Panc1 (cell line): Measurements from ENCODE around the gene DECR2. TPM values are rescaled to one million over a fixed set of nuclear protein-coding genes. Genes with fewer than 3 reads are reported as not detected.

Experiments
- ATAC-seq: fragments of 200-7000 bp; cut with Tn5 transposase; 2 replicates; pipeline ENCODE4 v1.9.1; 2020; ENCODE audit warnings: mild to moderate bottlenecking, moderate library complexity
- BruUV-seq: library from RNA; stranded (reverse); fragments of 400-500 nt; replicated peaks from 2 replicates; lab custom pipeline; 2021; lab: Mats Ljungman, UMichigan
- CTCF ChIA-PET: fragments of 300-600 bp; sonication (Branson Sonifier 250); formaldehyde crosslinking; loops from one replicate; lab custom pipeline; 2022; ENCODE audit warnings: antibody characterized with exemption; lab: Charles Lee
- POLR2A ChIA-PET: fragments of 300-600 bp; sonication (Branson Sonifier 250); formaldehyde crosslinking; loops from one replicate; lab custom pipeline; 2022; ENCODE audit warnings: antibody characterized with exemption; lab: Charles Lee
- DNase-seq: peaks from one replicate; pipeline ENCODE4 v3.0.0-alpha.2; 2010; ENCODE audit warnings: low read depth, low spot score
- H3K27ac ChIP-seq: 2 replicates; pipeline ENCODE4 v1.5.1; 2011; ENCODE audit warnings: mild to moderate bottlenecking, low read length, inconsistent platforms
- H3K27me3 ChIP-seq: fragments of 200-500 bp; sonication (Bioruptor generic); 2 replicates; pipeline ENCODE4 v1.6.0; 2014; ENCODE audit warnings: low read length, inconsistent platforms; ENCODE audit not compliant: control insufficient read depth, insufficient read depth
- H3K36me3 ChIP-seq: fragments of 200-500 bp; sonication (Bioruptor generic); 2 replicates; pipeline ENCODE4 v1.5.1; 2014; ENCODE audit warnings: inconsistent platforms, mild to moderate bottlenecking, low read length, moderate library complexity; ENCODE audit not compliant: control insufficient read depth, insufficient read depth
- H3K4me1 ChIP-seq: 2 replicates; pipeline ENCODE4 v1.5.1; 2011; ENCODE audit warnings: inconsistent platforms, mild to moderate bottlenecking, low read length, moderate library complexity; ENCODE audit not compliant: control insufficient read depth, insufficient read depth
- H3K4me3 ChIP-seq, 2 experiments: 2 replicates each; pipeline ENCODE4 v1.5.1; 2011 to 2012; ENCODE audit warnings: low read depth in 2 of 2, low read length in 2 of 2, mild to moderate bottlenecking in 2 of 2, inconsistent platforms in 1 of 2, moderate library complexity in 1 of 2
- H3K9me3 ChIP-seq: fragments of 200-500 bp; sonication (Bioruptor generic); 2 replicates; pipeline ENCODE4 v1.5.1; 2014; ENCODE audit warnings: low read depth, mild to moderate bottlenecking, inconsistent platforms, low read length, moderate library complexity; ENCODE audit not compliant: control insufficient read depth, insufficient read depth
- POLR2AphosphoS5 ChIP-seq: IDR thresholded peaks from 2 replicates; pipeline ENCODE4 v1.6.1; 2012; ENCODE audit warnings: mild to moderate bottlenecking, low read depth, low read length, moderate library complexity
- SIN3A ChIP-seq: IDR thresholded peaks from 2 replicates; pipeline ENCODE4 v1.6.1; 2012; ENCODE audit warnings: low read depth, mild to moderate bottlenecking, low read length, moderate library complexity, borderline replicate concordance; ENCODE audit not compliant: insufficient read depth
- TCF7L2 ChIP-seq: IDR thresholded peaks from 2 replicates; pipeline ENCODE4 v1.6.1; 2011; ENCODE audit warnings: mild to moderate bottlenecking, low read depth, low read length, inconsistent platforms
- in situ Hi-C: cut with HindIII; loops from 2 replicates; pipeline ENCODE4 v1.10.0; 2016; ENCODE audit warnings: low sequenced_read_pairs, low pct_unique_long_range_greater_than_20kb
- intact Hi-C: fragments of 100-400 bp; cut with micrococcal nuclease; formaldehyde crosslinking; loops from one replicate; pipeline ENCODE4 v1.10.0; 2022; ENCODE audit not compliant: unreplicated experiment
- total RNA-seq: library from RNA; stranded (reverse); gene quantifications from one replicate; pipeline ENCODE4 v1.2.1, GENCODE V29; 2021; ENCODE audit not compliant: unreplicated experiment
- TF ChIP-seq, protein P1 (sequence below), 2 experiments: IDR thresholded peaks; 2 replicates each; pipeline ENCODE4 v1.6.1; 2011 to 2012; ENCODE audit warnings: low read depth in 2 of 2, control low read depth in 1 of 2, low read length in 1 of 2, mild to moderate bottlenecking in 1 of 2, moderate library complexity in 1 of 2; ENCODE audit not compliant: insufficient read depth in 1 of 2
- TF ChIP-seq, protein P2 (sequence below): fragments of 450-650 bp; IDR thresholded peaks from 2 replicates; pipeline ENCODE4 v1.5.1; 2017; ENCODE audit warnings: mild to moderate bottlenecking

DECR2 gene
- total RNA-seq, 1 experiment from 2014 or later, result 92.7 TPM

DNA sequence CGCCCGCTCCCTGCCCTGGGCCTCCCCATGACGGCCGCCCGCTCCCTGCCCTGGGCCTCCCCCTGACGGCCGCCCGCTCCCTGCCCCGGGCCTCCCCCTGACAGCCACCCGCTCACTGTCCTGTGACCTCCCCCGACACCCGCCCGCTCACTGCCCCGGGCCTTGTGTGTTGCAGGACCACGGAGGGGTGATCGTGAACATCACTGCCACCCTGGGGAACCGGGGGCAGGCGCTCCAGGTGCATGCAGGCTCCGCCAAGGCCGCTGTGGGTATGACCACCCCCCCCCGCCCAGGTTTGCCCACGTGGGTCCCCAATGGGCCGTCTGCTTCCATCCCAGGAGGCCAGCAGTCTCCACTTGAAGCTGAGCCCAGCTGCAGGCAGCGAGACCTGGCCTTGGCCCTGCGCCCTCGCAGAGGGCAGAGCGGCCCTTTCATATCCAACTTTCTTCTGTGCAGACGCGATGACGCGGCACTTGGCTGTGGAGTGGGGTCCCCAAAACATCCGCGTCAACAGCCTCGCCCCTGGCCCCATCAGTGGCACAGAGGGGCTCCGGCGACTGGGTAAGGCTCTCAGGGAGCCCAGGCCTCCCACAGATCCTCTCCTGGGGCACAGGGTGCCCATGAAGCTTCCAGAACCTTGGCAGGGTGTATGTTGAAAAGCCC, 9.0 kb downstream of the DECR2 start:
- ChIA-PET CTCF (no interaction called here), POLR2A (no interaction called here)
- no peaks in the 10 kb centered on the region for H3K9me3 ChIP-seq
- in situ Hi-C loops (no loop called here), intact Hi-C loops (no loop called here)
- DNase-seq (no peak), ATAC-seq (no peak)
- no peaks in the 10 kb centered on the region for H3K27me3 ChIP-seq
- H3K4me3 ChIP-seq, result no peak overlapping the region
- no peak for TF ChIP-seq POLR2AphosphoS5
- no peak for TF ChIP-seq TCF7L2
- TF ChIP-seq, protein P1, sequence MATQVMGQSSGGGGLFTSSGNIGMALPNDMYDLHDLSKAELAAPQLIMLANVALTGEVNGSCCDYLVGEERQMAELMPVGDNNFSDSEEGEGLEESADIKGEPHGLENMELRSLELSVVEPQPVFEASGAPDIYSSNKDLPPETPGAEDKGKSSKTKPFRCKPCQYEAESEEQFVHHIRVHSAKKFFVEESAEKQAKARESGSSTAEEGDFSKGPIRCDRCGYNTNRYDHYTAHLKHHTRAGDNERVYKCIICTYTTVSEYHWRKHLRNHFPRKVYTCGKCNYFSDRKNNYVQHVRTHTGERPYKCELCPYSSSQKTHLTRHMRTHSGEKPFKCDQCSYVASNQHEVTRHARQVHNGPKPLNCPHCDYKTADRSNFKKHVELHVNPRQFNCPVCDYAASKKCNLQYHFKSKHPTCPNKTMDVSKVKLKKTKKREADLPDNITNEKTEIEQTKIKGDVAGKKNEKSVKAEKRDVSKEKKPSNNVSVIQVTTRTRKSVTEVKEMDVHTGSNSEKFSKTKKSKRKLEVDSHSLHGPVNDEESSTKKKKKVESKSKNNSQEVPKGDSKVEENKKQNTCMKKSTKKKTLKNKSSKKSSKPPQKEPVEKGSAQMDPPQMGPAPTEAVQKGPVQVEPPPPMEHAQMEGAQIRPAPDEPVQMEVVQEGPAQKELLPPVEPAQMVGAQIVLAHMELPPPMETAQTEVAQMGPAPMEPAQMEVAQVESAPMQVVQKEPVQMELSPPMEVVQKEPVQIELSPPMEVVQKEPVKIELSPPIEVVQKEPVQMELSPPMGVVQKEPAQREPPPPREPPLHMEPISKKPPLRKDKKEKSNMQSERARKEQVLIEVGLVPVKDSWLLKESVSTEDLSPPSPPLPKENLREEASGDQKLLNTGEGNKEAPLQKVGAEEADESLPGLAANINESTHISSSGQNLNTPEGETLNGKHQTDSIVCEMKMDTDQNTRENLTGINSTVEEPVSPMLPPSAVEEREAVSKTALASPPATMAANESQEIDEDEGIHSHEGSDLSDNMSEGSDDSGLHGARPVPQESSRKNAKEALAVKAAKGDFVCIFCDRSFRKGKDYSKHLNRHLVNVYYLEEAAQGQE (IDR thresholded peaks at IDR 0.05; ENCODE audit: insufficient read depth in 1 of 2, low read depth in 2 of 2, low read length in 1 of 2), result no peak
- TF ChIP-seq, protein P2, sequence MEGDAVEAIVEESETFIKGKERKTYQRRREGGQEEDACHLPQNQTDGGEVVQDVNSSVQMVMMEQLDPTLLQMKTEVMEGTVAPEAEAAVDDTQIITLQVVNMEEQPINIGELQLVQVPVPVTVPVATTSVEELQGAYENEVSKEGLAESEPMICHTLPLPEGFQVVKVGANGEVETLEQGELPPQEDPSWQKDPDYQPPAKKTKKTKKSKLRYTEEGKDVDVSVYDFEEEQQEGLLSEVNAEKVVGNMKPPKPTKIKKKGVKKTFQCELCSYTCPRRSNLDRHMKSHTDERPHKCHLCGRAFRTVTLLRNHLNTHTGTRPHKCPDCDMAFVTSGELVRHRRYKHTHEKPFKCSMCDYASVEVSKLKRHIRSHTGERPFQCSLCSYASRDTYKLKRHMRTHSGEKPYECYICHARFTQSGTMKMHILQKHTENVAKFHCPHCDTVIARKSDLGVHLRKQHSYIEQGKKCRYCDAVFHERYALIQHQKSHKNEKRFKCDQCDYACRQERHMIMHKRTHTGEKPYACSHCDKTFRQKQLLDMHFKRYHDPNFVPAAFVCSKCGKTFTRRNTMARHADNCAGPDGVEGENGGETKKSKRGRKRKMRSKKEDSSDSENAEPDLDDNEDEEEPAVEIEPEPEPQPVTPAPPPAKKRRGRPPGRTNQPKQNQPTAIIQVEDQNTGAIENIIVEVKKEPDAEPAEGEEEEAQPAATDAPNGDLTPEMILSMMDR, result no peak
- no peak for TF ChIP-seq SIN3A
- H3K27ac ChIP-seq, result no peak overlapping the region
- H3K36me3 ChIP-seq, result no peaks in the 10 kb centered on the region; the same call in 1 of the 2 replicates
- no TSS peak for BruUV-seq
- no peaks in the 10 kb centered on the region for H3K4me1 ChIP-seq

DNA sequence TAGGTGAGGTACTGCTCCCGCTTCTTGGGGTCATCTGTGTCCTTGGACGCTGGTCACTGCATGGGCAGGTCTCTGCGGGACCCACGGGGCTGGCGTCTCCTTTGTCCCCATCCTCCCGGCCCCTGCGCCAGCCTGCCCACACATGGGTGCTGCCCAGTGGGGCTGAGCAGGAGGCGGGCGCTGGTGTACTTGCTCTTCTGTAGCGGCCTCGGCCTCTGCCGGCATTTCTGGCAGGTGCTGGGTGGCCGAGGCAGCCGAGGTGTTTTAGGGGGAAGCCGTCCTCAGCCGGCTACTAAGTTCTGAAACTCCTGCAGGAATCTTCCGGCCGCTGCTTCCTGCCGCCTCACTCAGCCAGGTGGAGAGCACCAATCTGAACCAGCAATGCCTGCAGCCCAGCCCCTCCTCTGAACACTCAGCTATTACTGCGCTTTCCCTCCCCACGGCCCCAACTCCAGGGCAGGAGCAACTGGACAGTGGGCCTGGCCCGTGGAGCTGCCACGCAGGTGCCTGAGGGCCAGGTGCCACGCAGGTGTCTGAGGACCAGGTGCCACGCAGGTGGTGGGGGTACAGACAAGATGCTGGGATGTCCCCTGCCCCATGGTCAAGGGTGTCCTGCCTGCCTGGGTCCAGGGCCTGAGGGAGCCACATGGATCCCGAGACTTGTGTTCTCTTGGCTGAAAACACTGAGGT, 10.0 kb downstream of the DECR2 start:
- no peaks in the 10 kb centered on the region for H3K9me3 ChIP-seq
- H3K36me3 ChIP-seq, result no peaks in the 10 kb centered on the region; the same call in 1 of the 2 replicates
- no peak for TF ChIP-seq TCF7L2
- TF ChIP-seq, protein P1 (IDR thresholded peaks at IDR 0.05; ENCODE audit: insufficient read depth in 1 of 2, low read depth in 2 of 2, low read length in 1 of 2), result no peak
- TF ChIP-seq POLR2AphosphoS5, result no peak
- ChIA-PET CTCF (no interaction called here), POLR2A (no interaction called here)
- ATAC-seq (no peak), DNase-seq (no peak)
- no peak overlapping the region for H3K27ac ChIP-seq
- no peaks in the 10 kb centered on the region for H3K4me1 ChIP-seq
- BruUV-seq, result TSS peak; percentile 80
- intact Hi-C loops (no loop called here), in situ Hi-C loops (no loop called here)
- H3K27me3 ChIP-seq, result no peaks in the 10 kb centered on the region
- H3K4me3 ChIP-seq, result no peak overlapping the region
